Progenitor cell of endocrine pancreas (in vitro differentiated cells): ENCODE data around the gene PDE11A. TPM values are rescaled to one million over a fixed set of nuclear protein-coding genes. Genes with fewer than 3 reads are reported as not detected.

Source experiments
- DNase-seq: peaks from one replicate; pipeline ENCODE4 v3.0.0; 2021; ENCODE audit warnings: low spot score; ENCODE audit not compliant: unreplicated experiment
- H3K27ac Mint-ChIP-seq: 2 replicates; pipeline ENCODE4 v1.8.0; 2021; ENCODE audit warnings: mild to moderate bottlenecking, moderate library complexity, mixed read lengths
- H3K27me3 Mint-ChIP-seq: 2 replicates; pipeline ENCODE4 v1.8.0; 2021; ENCODE audit warnings: mixed read lengths
- H3K36me3 Mint-ChIP-seq: 2 replicates; pipeline ENCODE4 v1.8.0; 2022; ENCODE audit warnings: mixed read lengths; ENCODE audit not compliant: insufficient read depth
- H3K4me1 Mint-ChIP-seq: 2 replicates; pipeline ENCODE4 v1.8.0; 2021; ENCODE audit warnings: low read depth, mixed read lengths
- H3K4me3 Mint-ChIP-seq: 2 replicates; pipeline ENCODE4 v1.8.0; 2021; ENCODE audit warnings: low read depth, mild to moderate bottlenecking, moderate library complexity, mixed read lengths
- H3K9me3 Mint-ChIP-seq: 2 replicates; pipeline ENCODE4 v1.8.0; 2021; ENCODE audit warnings: low read depth, mixed read lengths
- CTCF ChIP-seq: fragments of 200-600 bp; sonication (generic); IDR thresholded peaks from one replicate; pipeline ENCODE4 v1.5.0; 2021; ENCODE audit warnings: antibody characterized with exemption, mild to moderate bottlenecking; ENCODE audit not compliant: unreplicated experiment
- total RNA-seq: library from RNA; stranded (reverse); gene quantifications from 2 replicates; pipeline ENCODE4 v1.2.1, GENCODE V29; 2021

The PDE11A gene
- total RNA-seq, 1 donor from 2014 or later: 54.8 TPM

GRCh38 chr2:177900082-177900481, 172.5 kb downstream of the PDE11A start:
- no peak for TF ChIP-seq CTCF
- no peak for DNase-seq
- peaks cover 18% of the 10 kb centered on the region for H3K4me1 Mint-ChIP-seq
- no peak overlapping the region for H3K4me3 Mint-ChIP-seq
- H3K36me3 Mint-ChIP-seq: no peaks in the 10 kb centered on the region
- H3K27me3 Mint-ChIP-seq: no peaks in the 10 kb centered on the region
- no peak overlapping the region for H3K27ac Mint-ChIP-seq
- no peaks in the 10 kb centered on the region for H3K9me3 Mint-ChIP-seq

- DNase-seq: no peak
- Mint-ChIP-seq H3K36me3 (no peaks in the 10 kb centered on the region), H3K27me3 (no peaks in the 10 kb centered on the region), H3K27ac (no peak overlapping the region), H3K9me3 (no peaks in the 10 kb centered on the region), H3K4me1 (peaks cover 16% of the 10 kb centered on the region), H3K4me3 (no peak overlapping the region)
- TF ChIP-seq CTCF: no peak
Observed at GRCh38 chr2:177897278-177897677, 175.3 kb downstream of the PDE11A start.

- no peaks in the 10 kb centered on the region for H3K27me3 Mint-ChIP-seq
- no peak overlapping the region for H3K4me3 Mint-ChIP-seq
- TF ChIP-seq CTCF: no peak
- DNase-seq: no peak
- peaks cover 14% of the 10 kb centered on the region for H3K4me1 Mint-ChIP-seq
- no peaks in the 10 kb centered on the region for H3K36me3 Mint-ChIP-seq
- H3K27ac Mint-ChIP-seq: no peak overlapping the region
- H3K9me3 Mint-ChIP-seq: no peaks in the 10 kb centered on the region
Observed at GRCh38 chr2:177896587-177896986, 176.0 kb downstream of the PDE11A start.

- H3K9me3 Mint-ChIP-seq: no peaks in the 10 kb centered on the region
- H3K4me3 Mint-ChIP-seq: no peak overlapping the region
- no peak for DNase-seq
- TF ChIP-seq CTCF: no peak
- peaks cover 14% of the 10 kb centered on the region for H3K4me1 Mint-ChIP-seq
- no peaks in the 10 kb centered on the region for H3K36me3 Mint-ChIP-seq
- peak overlapping the region; percentile 4 for H3K27ac Mint-ChIP-seq
- no peaks in the 10 kb centered on the region for H3K27me3 Mint-ChIP-seq
Observed at GRCh38 chr2:177894546-177894945, 178.0 kb downstream of the PDE11A start.

- Mint-ChIP-seq H3K27me3 (no peaks in the 10 kb centered on the region), H3K9me3 (no peaks in the 10 kb centered on the region)
Observed at GRCh38 chr2:177893880-177894279, 178.7 kb downstream of the PDE11A start.

More at GRCh38 chr2:177893880-177894279, 178.7 kb downstream of the PDE11A start:
- no peak for DNase-seq
- H3K4me3 Mint-ChIP-seq: no peak overlapping the region
- H3K36me3 Mint-ChIP-seq: no peaks in the 10 kb centered on the region
- H3K4me1 Mint-ChIP-seq: peaks cover 14% of the 10 kb centered on the region
- no peak for TF ChIP-seq CTCF
- no peak overlapping the region for H3K27ac Mint-ChIP-seq
